Measurements from ENCODE around the gene PCDHGA9.

DNA sequence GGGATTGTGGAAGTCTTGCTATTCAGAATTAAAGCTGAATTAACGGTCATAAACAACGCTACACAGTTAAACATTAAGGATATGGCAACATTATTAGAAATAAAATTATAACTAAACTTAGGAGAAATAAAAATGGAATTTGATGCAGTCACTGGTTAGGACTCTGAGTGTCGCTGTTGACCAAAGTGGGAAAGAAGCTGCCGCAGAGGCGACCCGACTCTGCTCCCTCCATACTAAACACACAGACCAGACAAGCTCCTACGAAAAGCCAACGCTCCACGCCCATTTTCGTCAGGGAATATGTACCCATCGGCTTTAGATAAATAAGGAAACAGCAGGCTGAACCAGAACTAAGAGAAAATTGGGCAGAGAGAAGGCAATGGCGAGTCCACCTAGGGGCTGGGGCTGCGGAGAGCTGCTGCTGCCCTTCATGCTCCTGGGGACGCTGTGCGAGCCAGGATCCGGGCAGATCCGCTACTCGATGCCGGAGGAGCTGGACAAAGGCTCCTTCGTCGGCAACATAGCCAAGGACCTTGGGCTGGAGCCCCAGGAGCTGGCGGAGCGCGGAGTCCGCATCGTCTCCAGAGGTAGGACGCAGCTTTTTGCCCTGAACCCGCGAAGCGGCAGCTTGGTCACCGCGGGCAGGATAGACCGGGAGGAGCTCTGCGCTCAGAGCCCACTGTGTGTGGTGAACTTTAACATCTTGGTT, 38.5 kb upstream of the PCDHGA9 start, which contains the start of gene PCDHGA5:
- TF ChIP-seq REST (IDR thresholded peaks at IDR 0.05; ENCODE audit: insufficient read depth in 1 of 2, low read depth in 2 of 2, low read length in 2 of 2), result no peak
- no peak for TF ChIP-seq TAF1 (IDR thresholded peaks at IDR 0.05; ENCODE audit: borderline replicate concordance, insufficient read depth, low read length)
- no peak for TF ChIP-seq SIN3A (IDR thresholded peaks at IDR 0.05; ENCODE audit: borderline replicate concordance, insufficient read depth, low read length)
- no peak for TF ChIP-seq POLR2AphosphoS5 (IDR thresholded peaks at IDR 0.05; ENCODE audit: low read depth, low read length)
